HuH-7 (cell line): ENCODE measurements around the gene SPEN.
"Not testable (repeated sequence)": the region's sequence is repeated elsewhere in the genome, so short reads cannot be mapped to it uniquely, and the experiment has no call there.

ENCODE experiments used
- DNase-seq: peaks from one replicate; pipeline ENCODE4 v3.0.0; 2011; ENCODE audit warnings: low spot score

SPEN gene

DNA sequence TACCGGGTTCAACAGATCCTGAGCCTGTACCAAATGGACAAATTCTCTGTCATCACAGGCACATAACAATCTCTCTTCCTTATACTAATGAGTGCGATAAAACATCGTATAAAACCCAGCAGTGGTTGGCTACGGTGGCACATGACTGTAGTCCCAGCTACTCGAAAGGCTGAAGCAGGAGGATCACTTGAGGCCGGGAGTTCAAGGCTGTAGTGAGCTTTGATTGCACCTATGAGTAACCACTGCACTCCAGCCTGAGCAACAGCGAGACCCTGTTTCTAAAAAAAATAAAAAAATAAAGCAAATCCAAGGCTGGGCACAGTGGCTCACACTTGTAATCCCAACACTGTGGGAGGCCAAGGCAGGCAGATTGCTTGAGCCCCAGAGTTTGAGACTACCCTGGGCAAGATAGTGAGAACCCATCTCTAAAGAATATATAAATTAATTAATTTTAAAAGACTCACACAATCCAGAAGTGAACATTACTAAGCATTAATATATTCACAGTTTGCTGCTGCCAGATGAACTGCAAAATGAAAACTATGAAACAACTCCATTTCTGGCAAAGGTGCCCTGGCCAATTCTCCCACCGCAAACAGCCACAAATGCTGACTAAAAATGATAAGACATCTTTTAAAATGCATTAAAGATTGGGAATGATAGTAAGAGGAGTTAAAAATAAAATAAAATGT lies 115.3 kb downstream of the SPEN start:
- DNase-seq: no peak

DNA sequence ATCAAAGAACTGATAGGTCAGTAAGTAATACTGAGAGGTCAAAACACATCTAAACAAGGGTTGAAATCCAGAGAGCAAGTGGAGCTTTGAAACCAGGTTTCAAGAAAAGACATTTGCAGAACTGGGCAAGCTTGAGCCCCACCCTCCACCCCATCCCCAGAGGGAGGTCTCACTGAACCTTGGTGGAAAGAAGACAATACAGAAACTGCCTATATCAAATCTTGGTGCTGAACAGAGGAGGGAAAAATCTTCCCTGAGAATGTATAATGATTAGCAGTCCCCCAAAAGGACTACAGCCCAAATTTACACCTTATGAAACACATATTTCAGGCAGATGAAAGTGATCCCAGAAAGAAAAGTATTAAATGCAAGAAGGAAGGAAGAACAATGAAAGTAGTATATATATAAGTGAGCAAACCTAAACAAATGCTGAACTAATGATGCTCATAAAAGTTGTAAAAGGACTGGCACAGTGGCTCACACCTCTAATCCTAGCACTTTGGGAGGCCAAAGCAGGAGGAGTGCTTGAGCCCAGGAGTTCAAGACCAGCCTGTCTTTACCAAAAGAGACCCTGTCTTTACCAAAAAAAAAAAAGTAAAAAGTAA lies 116.0 kb downstream of the SPEN start:
- no peak for DNase-seq

DNA sequence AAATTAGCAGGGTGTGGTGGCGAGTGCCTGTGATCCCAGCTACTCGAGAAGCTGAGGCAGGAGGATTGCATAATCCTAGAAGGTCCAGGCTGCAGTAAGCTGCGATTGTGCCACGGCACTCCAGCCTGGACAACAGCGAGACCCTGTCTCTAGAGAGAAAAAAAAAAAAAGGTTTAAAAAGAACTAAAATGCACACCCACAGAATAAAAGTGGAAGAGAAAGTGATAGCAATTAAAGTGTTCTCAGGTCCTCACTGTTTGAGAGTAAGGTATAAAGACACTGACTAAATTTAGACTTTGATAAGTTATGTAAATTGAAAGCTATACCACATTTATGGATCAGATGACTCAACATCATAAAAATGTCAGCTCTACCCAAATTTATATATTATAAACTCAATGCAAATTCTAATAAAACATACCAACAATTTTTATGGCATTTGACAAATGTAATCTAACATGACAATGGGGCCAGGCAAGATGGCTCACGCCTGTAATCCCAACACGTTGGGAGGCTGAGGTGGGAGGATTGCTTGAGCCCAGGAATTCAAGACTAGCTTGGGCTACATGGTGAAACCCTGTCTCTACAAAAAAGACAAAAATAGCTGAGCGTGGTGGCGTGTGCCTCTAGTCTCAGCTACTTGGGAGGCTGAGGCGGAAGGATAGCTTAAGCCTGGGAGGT lies 116.6 kb downstream of the SPEN start:
- DNase-seq: no peak

DNA sequence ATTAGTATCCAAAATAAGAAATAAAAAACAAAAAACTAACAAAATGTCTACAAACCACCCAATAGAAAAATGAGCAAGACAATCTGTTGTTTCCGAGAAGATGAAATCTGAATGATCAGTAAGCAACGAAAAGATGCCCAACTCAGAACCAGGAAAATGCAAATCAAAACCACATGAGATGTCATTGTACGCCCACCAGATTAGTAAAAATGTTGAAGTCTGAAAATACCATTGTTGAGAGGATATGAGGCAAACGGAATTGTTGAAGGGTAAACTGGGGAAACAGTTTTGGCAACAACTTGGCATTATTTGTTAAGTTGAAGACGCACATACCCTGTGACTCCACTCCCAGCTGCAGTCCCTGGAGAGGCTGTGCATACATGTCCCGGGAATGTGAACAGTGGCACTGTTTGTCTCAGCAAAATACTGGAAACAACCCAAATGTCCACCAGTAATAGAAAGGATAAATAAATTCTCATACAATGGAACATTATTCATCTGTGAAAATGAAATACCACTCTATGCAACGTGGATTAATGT lies 117.8 kb downstream of the SPEN start:
- no peak for DNase-seq

DNA sequence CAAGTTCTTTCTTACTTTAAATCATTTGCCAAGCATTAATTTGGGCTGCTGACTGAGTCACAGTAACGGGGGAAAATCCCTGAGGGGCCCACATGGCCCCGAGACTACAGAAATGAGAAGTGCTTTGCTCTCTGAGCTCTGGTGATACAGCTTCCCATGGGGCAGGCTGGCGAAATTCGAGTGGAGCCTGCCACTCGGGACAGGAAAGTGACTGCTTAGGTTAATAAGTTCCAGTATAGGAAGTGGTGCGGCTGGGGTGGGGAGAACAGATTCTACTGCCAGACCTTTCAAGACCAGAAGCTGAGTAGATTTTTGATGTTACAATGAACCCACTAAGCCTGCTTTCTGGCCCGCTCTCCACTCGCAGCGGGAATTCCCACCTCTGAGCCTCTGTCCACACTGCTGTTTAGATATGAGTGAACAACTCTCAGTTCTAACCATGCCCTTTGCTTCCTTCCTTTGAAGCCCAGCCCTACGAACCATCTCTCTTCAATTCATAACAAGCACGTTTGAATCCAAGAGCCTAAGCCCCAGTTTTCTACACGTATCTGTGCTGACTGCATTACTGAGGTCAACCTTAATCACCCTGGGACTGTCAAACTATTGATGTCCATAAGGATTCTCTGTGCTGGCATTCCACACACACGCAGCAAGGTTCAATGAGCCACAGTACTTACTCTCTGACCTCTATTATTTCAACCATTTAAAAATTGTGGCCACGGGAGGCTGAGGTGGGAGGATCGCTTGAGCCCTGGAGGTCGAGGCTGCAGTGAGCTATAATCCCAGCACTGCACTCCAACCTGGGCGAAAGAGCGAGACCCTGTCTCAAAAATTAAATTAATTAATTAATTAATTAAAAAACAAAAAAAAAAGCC lies 118.8 kb downstream of the SPEN start:
- no peak for DNase-seq

DNA sequence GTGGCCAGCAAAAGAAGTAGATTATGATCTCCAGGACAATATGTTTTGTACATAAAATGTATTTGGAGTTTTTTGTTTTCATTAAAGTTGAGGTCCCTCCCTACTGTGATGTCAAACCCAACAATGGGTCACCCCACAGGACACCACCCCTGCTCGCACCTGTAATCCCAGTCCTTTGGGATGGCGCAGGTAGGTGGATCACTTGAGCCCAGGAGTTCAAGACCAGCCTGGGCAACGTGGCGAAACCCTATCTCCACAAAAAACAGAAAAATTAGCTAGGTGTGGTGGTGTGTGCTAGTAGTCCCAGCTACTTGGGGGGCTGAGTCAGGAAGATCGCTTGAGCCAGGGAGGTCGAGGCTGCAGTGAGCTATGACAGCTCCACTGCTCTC lies 119.4 kb downstream of the SPEN start:
- DNase-seq: no peak

DNA sequence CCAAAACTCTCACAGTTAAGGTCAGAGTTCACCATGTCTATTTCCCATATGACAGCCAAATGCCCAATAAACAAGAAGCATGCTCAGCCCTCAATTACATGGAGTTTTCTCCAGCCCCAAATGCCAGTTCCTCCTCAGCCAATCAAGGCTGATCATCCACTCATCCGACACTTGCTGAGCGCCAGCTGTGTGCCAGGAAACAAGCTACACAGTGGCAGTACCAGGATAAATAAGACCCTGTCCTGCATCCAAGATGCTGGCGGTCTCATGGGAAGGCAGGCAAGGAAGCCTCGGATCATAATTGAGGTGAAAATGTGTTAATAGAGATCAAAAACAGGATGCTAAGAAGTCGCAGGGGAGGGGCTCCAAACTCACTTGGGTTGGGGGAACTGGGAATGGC lies 120.7 kb downstream of the SPEN start:
- no peak for DNase-seq

DNA sequence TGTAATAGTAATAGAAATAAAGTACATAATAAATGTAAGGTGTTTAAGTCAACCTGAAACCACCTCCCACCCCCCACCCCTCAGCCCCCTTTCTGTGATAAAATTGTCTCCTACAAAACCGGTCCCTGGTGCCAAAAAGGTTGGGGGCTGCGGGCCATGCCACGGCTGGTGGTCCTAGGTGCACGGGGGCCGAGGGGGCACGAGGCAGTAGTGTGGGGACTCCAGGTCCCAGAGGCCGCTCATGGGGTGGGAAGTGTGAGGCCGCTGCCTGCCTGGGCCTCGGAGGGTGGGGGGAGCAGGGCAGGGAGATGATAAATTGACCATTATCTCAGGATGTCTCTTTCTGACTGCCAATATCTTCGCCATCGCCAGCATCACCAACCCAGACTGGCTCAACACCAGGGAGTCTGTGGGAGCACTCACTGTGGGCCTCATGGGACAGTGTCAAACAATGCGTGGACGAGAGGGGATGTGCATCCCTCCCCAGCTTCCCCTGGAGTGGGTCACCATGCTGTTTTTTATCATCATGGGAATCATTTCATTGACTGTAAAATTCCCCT lies 121.9 kb downstream of the SPEN start:
- DNase-seq: no peak

DNA sequence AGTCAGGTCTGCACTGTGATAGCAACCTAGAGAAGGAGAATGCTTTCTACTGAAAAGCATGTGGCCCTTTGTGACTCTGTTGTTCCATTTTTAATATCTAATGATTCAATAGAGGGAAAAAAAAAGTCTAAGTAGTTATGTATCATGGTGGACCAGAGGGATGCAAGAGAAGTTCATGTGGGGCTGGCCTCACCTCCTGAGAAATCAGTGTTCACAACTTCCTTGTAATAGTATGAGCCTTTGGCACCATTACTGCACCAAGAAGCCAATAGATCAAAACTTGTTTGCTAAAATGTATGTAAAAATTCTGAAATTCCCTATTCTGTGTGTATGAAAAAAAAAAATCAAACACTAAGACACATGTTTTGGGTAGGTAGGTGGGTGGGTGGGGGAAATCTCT lies 123.4 kb downstream of the SPEN start:
- no peak for DNase-seq

DNA sequence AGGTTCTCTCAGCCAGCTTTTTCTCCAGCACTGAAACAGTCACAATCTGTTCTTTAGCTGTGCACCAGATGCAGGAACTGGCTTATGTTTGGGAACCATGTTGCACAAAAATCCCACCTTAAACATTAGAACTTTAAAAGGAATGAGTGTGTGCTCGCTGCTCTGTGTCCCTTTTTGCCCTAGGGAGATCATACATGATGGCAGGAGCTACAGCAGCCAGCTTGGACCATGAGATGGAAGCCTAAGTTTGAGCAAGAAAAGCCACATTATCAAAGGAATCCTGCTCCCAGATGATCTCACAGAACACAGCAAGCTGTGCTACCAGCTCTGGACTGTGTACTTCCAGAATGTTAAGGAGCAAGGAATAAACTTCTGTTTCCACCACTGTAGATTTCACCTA lies 124.9 kb downstream of the SPEN start:
- no peak for DNase-seq

DNA sequence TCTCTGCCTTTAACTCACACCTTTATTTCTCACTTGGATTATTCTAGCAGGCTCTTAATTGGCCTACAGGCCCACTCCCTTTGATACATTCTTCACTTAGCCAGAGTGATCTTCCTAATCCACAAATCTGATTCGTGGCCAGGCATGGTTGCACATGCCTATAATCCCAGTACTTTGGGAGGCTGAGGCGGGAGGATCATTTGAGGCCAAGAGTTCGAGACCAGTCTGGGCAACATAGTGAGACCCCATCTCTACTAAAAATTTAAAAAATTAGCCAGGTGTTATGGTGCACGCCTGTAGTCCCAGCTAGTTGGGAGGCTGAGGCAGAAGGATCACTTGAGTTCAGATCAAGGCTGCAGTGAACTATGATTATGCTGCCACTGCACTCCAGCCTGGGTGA lies 126.3 kb downstream of the SPEN start:
- DNase-seq: no peak

DNA sequence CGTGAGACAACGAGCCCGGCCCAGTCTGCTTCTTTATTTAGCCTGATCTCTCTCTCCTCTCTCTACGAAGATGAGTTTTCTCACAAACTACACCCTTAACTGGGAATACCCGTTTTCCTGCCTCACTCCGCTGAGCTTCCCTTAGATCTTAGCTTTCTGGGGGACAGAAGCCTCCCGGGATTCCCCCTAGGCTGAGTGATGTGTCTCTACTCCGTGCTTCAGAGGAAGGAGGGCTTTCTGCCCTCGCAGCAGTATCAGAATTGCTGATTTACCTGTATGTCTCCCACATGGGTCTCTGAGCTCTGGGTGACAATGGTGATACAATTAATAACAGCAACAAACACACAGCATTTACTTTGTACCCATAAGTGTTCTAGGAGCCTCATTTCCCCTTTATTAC lies 127.3 kb downstream of the SPEN start:
- DNase-seq: no peak

DNA sequence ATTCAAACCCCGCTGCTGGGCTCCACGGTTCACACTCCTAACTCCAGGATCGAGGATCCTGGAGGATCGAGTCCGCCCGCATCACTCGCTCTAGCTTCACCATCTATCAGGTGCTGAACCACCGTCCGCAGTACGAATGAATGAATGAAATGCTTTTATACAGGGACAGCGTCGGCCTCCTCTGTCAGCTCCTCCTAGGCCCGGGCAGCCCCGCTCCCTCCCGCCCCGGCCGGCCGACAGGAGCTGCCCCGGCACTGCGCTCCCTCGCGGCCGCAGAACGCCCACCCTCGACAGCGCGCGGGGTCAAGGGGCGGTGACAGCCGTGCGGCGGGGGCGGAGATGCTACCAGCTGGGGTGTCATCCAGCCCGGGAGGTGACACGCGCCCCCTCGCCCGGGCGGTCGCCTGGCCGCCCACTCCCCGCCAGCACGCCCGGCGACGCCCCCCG lies 127.9 kb downstream of the SPEN start:
- peak; percentile 73 for DNase-seq

DNA sequence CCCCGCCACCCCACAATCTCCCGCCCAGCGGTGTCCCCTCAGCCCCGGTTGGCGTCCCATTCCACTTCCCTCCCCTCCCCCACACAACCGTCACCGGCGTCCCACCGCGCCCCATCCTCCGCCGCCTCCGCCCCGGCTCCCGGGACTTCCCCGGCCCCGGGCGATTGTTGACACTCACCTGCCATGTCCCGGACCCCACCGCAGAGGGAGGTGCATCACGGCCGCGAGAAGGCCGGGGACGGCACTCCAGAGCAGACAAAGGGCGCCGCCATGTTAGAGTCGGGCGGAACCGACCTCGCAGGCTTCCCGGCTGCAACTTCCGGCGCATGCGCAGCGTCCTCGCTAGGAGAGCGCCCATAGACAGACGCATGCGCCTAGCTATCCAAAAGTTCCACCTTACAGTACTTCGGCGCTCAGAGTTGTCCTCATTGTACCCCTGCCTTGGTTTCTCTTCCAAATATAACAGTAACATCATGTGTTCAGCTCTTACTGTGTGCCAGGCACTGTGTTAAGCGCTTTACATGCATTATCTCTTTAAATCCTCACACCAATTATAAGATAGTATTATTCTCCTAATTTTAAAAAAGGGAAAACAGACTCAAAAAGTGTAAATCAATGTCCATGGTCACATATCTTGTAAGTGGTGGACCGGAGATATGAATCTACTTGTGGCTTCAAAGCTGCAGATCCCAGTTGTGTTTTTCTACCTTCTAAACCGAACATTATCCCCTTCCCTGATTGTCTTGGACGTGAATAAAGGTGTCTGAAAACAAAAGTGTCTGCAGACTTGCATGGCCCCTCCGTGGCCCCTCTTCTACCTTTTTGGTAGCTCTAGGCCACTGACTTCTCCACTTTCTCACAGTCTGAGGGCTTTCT lies 128.5 kb downstream of the SPEN start, which contains the start of gene ZBTB17:
Gene ZBTB17, minus strand, starts transcription at position 297 of the 876 bp plus-strand sequence. CDS start 27,606 bp downstream, outside the sequence.
- DNase-seq: peak; percentile 94

DNA sequence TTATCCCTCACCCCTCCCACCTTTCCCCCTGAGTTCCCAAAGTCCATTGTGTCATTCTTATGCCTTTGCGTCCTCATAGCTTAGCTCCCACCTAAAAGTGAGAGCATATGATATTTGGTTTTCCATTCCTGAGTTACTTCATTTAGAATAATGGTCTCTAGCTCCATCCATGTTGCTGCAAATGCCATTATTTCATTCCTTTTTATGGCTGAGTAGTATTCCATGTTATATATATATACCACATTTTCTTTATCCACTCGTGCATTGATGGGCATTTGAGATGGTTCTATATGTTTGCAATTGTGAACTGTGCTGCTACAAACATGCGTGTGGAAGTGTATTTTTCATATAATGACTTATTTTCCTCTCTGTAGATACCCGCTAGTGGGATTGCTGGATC lies 130.4 kb downstream of the SPEN start:
- not testable (repeated sequence) for DNase-seq

DNA sequence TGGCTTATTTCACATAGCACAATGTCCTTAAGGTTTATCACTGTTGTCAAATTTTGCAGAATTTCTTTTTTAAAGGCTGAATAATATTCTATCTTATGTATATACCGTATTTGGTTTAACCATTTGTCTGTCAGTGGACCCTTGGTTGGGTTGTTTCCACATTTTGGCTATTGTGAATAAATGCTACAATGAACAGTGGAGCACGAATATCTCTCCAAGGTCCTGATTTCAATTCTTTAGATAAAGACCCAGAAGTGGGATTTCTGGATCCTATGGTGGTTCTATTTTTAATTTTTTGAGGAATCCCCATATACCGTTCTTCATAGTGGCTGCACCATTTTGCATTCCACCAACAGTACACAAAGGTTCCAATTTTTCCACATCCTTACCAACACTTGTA lies 134.2 kb downstream of the SPEN start:
- no peak for DNase-seq

DNA sequence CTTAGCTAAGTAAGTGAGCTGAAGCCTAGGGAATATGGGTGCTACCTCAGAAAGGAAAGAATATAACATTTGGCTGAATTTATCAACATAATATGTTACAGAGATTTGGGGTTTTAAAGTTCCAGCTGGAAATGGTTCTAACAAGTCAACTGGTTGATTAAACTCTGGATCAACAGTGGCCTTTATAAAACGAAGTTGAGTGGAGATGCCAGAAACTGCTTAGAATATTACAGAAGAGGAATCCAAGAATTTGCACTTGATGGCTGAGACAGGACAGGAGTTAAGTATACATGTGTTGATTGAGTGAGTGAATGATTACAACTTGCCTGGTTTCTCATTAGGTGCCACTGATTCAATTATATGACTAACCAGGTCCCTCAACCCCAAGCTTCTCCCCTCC lies 135.8 kb downstream of the SPEN start:
- DNase-seq: no peak

DNA sequence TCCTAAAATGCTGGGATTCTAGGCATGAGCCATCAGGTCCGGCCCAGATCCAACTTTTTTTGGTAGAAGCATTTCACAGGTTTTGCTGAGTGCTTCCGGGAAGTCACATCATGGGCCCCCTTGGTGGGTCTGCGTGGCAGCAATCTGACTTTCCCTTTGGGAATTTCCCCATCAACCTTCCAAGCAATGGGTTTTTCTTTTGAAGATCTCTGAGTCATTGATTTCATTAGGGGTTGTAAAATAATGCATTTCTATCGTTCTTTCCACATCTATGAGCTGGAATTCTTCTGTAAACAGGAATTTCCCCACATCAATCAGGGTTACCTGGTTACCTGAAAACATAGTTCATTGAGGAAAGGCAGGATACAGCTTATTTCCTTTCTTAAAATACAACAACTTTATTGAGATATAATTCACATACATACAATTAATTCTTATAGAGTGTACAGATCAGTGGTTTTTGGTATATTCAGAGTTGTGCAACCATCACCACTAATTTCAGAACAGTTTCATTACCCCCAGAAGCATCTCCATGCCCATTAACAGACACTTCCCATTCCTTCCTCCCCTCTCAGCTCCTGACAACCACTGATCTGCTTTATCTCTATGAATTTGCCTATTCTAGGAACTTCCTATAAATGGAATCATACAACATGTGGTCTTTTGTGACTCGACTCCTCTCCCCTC lies 138.2 kb downstream of the SPEN start:
- DNase-seq: peak; percentile 34

DNA sequence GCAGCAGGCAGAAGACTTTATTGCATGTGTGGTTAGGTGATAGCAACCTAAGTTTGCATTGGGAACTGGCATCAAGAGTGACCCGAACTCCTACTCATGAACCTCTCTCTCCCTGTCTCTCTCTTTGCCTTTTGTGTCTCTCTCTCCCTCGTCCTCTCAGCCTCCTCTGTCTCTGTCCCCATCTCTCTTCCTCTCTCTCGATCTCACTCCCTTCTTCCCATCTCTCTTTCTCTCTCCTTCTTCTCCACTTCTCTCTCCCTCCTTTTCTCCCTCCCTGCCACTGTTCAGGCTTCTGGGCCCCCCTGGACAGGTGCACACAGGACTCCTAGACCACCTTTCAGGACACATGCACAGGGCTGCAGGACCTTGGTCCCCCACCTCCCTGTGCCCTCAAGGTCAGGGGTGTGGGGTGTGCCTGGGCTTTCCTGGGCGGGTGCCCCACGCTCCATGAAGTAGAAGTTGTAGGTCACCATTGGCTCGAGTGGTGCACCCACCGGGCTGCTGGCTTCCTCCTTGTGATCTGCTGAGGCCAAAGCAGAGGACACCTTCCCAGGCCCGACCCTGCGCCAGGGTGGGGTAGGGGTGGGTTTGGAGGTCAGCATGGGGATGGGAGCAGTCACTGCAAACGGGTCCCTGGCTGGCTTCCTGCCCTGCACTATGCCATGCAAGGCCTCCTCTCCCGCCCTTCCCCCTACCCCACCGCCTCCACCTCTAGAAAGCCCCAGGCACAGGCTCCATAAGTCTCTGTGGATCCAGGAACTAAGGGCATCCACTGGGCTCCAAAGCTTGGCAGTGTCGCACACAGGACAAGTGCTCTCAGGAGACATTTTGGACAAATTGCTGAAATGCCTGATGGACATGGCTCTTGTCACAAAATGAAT lies 141.6 kb downstream of the SPEN start:
- no peak for DNase-seq
